ENCODE data around the gene IGF1R. TPM values are rescaled to one million over a fixed set of nuclear protein-coding genes. Genes with fewer than 3 reads are reported as not detected.
A peak's percentile ranks its signal among the peaks of the same experiment; 100 is the strongest.

Gene IGF1R
- total RNA-seq, 1 experiment from 2014 or later, result 51.6 TPM

DNA sequence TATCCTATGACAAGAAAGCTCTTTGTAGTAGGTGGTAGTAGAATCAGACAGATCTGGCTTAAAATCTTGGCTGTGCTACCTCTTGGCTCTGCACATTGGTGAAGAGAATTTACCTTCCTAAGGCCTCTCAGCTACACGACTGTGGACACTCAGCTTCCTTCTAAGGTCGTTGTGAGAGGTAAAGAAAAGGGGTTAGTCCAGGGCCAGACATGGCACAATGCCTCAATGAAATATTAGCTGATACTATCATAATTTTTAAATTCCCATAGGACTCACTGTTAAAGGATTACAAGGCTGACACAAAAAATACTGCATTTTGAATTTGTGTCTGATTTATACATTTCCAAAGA lies 80.4 kb downstream of the IGF1R start:
- POLR2A ChIA-PET, result no interaction called here
- H3K27me3 Mint-ChIP-seq (ENCODE audit: insufficient read depth, unreplicated experiment), result no peaks in the 10 kb centered on the region
- TF ChIP-seq, protein P1, sequence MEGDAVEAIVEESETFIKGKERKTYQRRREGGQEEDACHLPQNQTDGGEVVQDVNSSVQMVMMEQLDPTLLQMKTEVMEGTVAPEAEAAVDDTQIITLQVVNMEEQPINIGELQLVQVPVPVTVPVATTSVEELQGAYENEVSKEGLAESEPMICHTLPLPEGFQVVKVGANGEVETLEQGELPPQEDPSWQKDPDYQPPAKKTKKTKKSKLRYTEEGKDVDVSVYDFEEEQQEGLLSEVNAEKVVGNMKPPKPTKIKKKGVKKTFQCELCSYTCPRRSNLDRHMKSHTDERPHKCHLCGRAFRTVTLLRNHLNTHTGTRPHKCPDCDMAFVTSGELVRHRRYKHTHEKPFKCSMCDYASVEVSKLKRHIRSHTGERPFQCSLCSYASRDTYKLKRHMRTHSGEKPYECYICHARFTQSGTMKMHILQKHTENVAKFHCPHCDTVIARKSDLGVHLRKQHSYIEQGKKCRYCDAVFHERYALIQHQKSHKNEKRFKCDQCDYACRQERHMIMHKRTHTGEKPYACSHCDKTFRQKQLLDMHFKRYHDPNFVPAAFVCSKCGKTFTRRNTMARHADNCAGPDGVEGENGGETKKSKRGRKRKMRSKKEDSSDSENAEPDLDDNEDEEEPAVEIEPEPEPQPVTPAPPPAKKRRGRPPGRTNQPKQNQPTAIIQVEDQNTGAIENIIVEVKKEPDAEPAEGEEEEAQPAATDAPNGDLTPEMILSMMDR (IDR thresholded peaks at IDR 0.05; ENCODE audit: insufficient read depth in 1 of 2, low read depth in 1 of 2, low read length in 1 of 2, severe bottlenecking in 1 of 2, unreplicated experiment in 1 of 2), result no peak
- Histone ChIP-seq H3K4me3 (ENCODE audit: low read depth, low read length) (no peak overlapping the region), H3K36me3 (ENCODE audit: control insufficient read depth, insufficient read depth, low read length) (no peaks in the 10 kb centered on the region), H3K4me1 (peaks cover 60% of the 10 kb centered on the region), H3K27me3 (replicated peaks; ENCODE audit: control insufficient read depth, insufficient read depth, low read length) (no peaks in the 10 kb centered on the region), H3K9me3 (no peaks in the 10 kb centered on the region)
- peaks cover 30% of the 10 kb centered on the region for H3K4me1 Mint-ChIP-seq (ENCODE audit: low read depth, unreplicated experiment)
- intact Hi-C loops (cut with micrococcal nuclease; ENCODE audit: unreplicated experiment), result loop anchor here (5.0 kb wide), 2 partner anchors 56 to 169 kb away; no protein-coding TSS in a partner anchor
- H3K9me3 Mint-ChIP-seq (ENCODE audit: unreplicated experiment), result no peaks in the 10 kb centered on the region
- H3K36me3 Mint-ChIP-seq (ENCODE audit: insufficient read depth, unreplicated experiment), result peaks cover 6% of the 10 kb centered on the region
- H3K27ac Mint-ChIP-seq (ENCODE audit: unreplicated experiment), result peak overlapping the region; percentile 99
- BruUV-seq (replicated peaks), result no TSS peak
- DNase-seq, result no peak
- CTCF ChIA-PET, result no interaction called here
- H3K4me3 Mint-ChIP-seq (ENCODE audit: unreplicated experiment), result no peak overlapping the region

DNA sequence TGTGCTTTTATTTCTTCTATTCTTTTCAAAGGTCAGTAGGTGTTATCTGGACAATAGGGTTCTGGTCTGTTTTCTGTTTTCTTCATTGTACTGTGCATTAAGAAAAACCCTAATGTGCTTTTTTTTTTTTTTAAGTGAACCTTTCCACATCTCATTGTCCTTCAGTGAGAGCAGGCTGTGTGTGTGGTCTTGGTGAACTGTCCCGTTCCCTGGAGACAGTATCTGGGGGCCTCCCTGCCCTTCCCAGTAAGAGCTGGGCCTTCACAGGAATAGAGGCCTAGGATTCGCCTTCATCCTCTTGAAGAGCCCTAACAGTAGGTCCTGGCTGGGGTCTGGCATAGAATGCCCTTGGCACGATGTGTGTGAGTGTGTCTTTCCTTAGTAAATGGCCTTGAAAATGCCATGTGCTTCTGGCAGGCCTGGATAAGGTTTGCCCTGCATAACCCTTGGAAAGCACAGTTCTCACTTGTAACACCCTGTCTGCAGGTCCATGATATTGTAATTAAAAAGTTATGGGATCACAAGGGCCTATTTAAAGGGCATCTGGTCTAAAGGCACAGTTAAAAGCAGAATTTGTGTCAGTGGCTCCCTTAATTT lies 81.2 kb downstream of the IGF1R start:
- TF ChIP-seq, protein P1 (IDR thresholded peaks at IDR 0.05; ENCODE audit: insufficient read depth in 1 of 2, low read depth in 1 of 2, low read length in 1 of 2, severe bottlenecking in 1 of 2, unreplicated experiment in 1 of 2), result no peak
- no peaks in the 10 kb centered on the region for H3K9me3 ChIP-seq
- H3K9me3 Mint-ChIP-seq (ENCODE audit: unreplicated experiment), result no peaks in the 10 kb centered on the region
- peaks cover 6% of the 10 kb centered on the region for H3K36me3 Mint-ChIP-seq (ENCODE audit: insufficient read depth, unreplicated experiment)
- no peak overlapping the region for H3K4me3 ChIP-seq (ENCODE audit: low read depth, low read length)
- ChIA-PET CTCF (no interaction called here), POLR2A (no interaction called here)
- no peaks in the 10 kb centered on the region for H3K27me3 Mint-ChIP-seq (ENCODE audit: insufficient read depth, unreplicated experiment)
- no peak for DNase-seq
- H3K4me3 Mint-ChIP-seq (ENCODE audit: unreplicated experiment), result no peak overlapping the region
- H3K4me1 ChIP-seq, result peaks cover 57% of the 10 kb centered on the region
- intact Hi-C loops (cut with micrococcal nuclease; ENCODE audit: unreplicated experiment), result loop anchor here (5.0 kb wide), 2 partner anchors 57 to 168 kb away; no protein-coding TSS in a partner anchor
- peaks cover 33% of the 10 kb centered on the region for H3K4me1 Mint-ChIP-seq (ENCODE audit: low read depth, unreplicated experiment)
- BruUV-seq (replicated peaks), result no TSS peak
- H3K36me3 ChIP-seq (ENCODE audit: control insufficient read depth, insufficient read depth, low read length), result no peaks in the 10 kb centered on the region
- H3K27me3 ChIP-seq (replicated peaks; ENCODE audit: control insufficient read depth, insufficient read depth, low read length), result no peaks in the 10 kb centered on the region
- peak overlapping the region; percentile 99 for H3K27ac Mint-ChIP-seq (ENCODE audit: unreplicated experiment)

DNA sequence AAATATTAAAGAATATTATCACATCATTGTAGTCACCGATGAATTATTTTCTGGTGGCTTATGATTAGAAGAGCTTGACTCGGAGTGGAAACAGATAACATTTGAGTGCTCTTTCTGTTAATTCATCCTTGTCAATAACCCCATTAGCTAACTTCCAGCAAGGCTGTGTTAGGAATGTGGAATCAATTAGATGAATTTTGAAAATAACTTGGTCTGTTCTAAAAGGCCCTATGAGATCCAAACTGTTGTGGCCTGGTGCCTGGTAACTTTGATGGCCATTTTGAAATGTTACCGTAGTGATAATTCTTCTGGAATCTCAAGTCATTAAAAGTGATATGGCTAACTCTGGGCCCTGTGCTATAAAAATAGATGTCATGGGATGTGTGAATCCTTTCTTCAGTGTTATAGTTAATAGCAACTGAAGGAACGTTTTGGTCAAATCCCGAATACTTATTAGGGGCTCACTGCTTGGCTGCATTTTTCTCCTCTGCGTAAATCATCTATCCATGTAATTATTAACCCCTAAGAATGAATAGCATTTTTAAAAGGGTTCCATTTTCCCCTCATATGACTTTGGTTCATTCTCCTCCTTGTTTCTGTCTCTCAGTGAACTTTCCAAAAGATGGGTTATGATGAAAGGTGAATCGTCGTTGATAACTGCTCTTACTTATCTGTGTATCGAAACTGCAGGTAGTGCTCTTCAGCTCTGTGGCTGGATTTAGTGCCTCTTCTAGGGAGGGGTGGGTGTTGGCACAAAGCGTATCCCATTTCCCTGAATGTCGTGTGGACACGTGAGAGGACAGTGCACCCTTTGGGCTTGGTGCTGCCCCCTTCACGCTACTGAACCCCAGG lies 82.7 kb downstream of the IGF1R start:
- no peak overlapping the region for H3K4me3 ChIP-seq (ENCODE audit: low read depth, low read length)
- no peaks in the 10 kb centered on the region for H3K36me3 ChIP-seq (ENCODE audit: control insufficient read depth, insufficient read depth, low read length)
- H3K4me1 ChIP-seq, result peaks cover 46% of the 10 kb centered on the region
- no peak overlapping the region for H3K27ac Mint-ChIP-seq (ENCODE audit: unreplicated experiment)
- H3K4me3 Mint-ChIP-seq (ENCODE audit: unreplicated experiment), result no peak overlapping the region
- H3K4me1 Mint-ChIP-seq (ENCODE audit: low read depth, unreplicated experiment), result peaks cover 42% of the 10 kb centered on the region
- no peaks in the 10 kb centered on the region for H3K27me3 ChIP-seq (replicated peaks; ENCODE audit: control insufficient read depth, insufficient read depth, low read length)
- POLR2A ChIA-PET, result no interaction called here
- BruUV-seq (replicated peaks), result no TSS peak
- intact Hi-C loops (cut with micrococcal nuclease; ENCODE audit: unreplicated experiment), result no loop called here
- CTCF ChIA-PET, result no interaction called here
- no peak for DNase-seq
- H3K9me3 Mint-ChIP-seq (ENCODE audit: unreplicated experiment), result no peaks in the 10 kb centered on the region
- H3K36me3 Mint-ChIP-seq (ENCODE audit: insufficient read depth, unreplicated experiment), result peaks cover 6% of the 10 kb centered on the region
- H3K27me3 Mint-ChIP-seq (ENCODE audit: insufficient read depth, unreplicated experiment), result no peaks in the 10 kb centered on the region
- no peaks in the 10 kb centered on the region for H3K9me3 ChIP-seq
- TF ChIP-seq, protein P1 (IDR thresholded peaks at IDR 0.05; ENCODE audit: insufficient read depth in 1 of 2, low read depth in 1 of 2, low read length in 1 of 2, severe bottlenecking in 1 of 2, unreplicated experiment in 1 of 2), result no peak

All from Caco-2 (cell line).